Activated T-cell treated with anti-CD3 and anti-CD28 coated beads for 48 hours (primary cell): Measurements from ENCODE around the gene VILL.

ENCODE experiments used
- DNase-seq: peaks from one replicate; pipeline ENCODE4 v3.0.0-alpha.2; 2020; ENCODE audit warnings: low read depth

VILL gene

DNA sequence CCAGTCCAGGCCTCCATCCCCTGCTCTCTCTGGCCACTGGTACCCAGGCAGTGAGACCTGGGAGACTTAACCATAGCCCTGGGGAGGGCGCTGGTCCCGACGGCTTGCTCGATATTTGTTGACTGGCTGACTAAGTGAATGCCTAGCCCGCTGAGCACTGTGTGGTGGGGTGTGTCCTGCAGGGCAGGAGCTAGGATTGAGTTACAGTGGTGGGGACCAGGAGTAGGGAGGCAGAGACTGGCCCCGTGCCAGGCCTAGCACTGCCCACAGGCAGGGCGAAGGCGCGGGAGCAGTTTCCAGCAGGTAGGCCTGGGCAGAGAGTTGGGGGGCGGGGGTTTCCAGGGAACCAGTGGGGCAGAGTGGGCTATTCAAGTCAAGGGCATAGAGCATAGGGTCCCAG, at the start of gene VILL:
TSS of gene VILL (plus strand) at position 260 of the 400 bp plus-strand sequence. CDS start 2,887 bp downstream, outside the sequence.
- no peak for DNase-seq

DNA sequence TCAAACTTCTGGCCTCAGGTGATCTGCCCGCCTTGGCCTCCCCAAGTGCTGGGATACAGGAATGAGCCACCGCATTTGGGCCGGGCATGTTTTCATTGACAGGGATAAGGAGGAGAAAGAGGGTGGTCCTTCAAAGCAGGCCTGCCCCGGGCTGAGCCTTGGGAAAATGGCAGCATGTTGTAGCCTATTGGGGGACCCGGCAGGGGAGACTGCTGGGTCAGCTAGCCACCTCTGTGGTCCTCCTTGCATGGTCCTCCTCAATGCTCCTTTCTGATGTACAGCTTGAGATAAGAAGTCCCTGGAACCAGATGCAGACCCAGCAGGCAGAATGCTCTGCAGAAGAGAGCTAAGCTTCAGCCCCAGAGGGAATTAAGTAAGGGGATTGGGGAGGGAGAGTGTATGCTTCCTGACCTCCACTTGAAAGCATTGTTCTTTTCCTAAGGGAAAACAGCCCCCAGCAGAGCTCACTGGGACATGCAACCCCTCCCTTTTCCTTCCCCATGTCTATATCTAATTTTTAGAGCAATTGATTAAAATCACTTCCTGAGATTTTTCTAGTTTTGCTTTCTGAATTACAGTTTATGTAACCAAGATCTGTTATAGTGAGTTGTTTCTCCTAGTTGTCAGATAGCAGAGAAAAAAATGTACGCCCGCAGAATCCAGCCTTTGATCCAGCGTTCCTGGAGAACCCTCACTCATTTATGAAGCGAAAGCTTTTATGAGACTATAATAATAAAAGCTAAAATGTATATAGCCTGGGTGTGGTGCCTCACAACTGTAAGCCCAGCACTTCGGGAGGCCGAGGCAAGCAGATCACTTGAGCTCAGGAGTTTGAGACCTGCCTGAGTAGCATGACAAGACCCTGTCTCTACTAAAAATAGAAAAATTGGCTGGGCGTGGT, 48.7 kb upstream of the VILL start:
- no peak for DNase-seq

DNA sequence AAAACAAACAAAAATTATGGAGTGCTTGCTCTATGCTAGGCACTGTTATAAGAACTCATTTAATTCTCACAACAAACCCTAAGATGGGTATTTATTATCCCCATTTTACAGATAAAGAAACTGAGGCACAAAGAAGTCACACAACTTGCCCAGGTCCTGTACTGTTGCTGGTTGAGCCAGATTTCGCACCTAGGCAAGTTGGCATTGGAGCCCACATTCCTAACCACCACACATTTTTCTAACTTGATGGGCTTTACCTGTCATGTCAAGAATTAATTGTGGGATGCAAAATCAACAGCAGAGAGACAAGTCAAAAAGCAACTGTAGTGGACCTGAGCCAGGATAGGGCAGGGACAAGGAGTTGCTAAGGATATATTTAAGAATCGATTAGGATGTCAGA, 47.9 kb upstream of the VILL start:
- DNase-seq = no peak

DNA sequence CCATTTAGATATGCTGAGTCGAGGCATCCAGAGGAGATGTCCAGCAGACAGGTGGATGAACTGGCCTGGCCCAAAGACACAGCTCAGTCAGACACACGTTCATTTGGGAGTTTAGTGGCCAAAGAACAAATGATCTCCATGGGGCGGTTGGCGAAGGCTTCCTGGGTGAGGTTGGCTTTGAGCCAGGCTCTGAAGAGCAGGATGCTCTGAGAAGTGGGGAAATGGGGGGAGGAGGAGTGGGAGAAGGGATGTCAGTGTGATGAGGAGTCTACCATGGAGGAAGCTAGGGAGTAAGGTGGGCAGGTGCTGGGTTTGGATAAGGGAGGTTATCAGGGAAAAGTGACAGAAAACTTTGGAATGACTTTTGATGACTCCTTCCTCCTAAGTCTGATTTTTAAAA, 47.5 kb upstream of the VILL start:
- DNase-seq = no peak

DNA sequence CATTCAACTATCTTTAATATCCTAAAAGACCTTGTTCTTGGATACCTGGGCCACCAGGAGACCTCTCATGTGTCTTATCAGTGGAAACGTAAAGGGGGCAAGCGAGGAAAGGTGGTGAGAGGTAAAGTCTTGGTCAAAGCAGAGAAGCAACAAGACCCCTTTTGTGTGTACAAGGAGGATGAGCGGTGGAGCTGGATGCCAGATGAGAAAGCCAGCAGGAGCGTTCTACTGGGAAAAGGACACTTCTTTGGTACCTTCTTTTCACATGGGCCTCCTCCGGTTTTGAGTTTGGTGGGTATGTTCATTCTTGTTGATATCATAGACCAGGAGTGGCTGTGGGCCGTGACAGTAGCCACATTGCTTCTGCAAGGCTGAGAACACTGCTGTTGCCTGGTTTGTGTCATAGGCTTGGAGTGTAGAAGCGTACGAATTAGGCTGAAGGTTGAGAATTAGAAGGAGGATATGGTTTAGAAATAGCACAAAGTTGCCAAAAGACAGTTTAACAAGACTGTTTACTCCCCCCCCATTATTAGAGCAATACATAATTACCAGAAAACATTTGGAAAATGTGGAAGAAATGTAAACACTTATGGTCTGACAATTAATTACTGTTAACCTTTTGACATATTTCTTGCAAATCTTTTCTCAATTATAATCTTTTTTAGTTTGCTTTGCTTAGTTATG, 46.8 kb upstream of the VILL start:
- DNase-seq = no peak

DNA sequence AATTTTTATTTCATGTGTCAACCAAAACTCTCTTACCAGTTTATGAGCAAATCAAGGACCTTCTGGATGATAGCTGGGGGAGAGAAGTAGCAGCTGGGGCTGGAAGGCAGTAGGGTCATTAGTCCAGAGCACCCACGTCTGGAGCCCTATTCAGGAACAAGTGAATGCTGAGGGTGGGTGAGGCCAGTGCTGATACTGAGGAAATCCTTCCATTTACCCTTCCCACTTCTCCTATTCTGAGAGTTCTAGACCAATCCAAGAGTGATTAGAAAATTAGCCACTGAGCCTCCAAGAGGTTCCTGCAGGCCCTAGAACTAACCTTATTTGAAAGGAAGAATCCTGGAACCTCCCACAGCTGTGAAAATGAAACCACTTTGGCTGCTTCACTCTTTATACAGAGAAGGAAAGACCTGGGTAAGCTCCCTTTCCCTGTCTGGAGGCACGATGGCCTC, 46.2 kb upstream of the VILL start:
- no peak for DNase-seq

DNA sequence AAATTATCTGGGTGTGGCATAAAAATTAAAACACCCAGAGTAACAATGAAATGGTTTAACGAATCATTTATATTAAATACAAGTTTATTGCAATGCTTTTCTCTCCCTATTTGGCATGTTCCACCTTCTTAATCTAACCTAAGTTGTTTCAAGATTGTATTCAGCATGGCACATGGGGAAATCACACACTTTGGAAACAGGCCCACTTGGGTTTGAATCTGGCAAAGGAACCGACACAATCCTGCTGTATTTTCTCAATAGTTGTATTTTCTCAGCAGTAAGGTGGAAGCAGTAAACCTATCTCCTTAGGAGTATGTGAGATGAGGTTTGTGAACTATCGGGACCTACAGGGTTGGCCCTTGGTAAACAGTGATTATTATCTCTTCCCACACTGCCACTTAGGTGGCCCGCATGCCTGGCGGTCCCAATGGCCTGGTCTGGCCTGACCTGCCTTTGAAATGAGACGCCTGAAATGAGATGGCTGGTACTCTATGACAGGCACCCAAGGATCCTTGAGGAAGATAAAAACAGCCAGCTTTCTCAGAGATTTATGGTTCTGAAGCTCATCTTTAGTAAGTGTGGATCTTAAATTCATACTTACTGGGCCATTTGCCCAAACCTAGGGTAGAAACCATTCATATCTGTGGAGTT, 45.3 kb upstream of the VILL start:
- DNase-seq = no peak

DNA sequence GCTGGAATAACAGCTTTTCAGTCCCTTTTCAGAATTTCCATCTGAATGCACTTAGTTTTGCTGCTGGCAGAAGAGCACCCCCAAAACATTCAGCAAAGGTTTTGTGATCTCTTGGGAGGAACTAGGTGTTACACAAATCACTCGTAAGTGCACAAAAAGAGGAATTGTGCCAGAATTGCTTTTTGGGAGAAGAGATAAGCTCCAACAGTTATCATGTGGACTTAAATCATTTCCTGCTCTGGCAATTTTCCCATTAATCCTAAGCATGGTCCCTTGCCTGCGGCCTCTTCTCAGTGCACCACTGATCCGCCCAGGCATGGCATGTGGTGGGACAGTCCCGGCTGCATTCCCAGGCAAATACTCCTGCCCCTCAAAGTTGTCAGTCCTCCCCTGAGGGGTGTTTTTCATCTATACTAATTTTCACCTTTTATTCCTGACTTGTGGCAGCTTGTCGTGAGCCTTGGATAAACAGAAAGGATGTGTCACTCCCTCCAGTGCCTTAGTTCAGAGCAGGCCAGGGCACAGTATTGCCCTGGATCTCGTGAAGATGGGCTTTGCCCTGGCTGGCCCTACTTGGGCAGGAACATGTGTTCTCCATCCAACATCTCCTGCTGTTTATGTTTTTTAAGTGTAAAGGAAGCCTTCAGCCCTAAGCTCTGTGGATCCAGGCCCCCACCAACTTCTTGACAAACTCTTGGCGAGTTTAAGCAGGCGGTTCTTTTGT, 44.6 kb upstream of the VILL start:
- DNase-seq = no peak

DNA sequence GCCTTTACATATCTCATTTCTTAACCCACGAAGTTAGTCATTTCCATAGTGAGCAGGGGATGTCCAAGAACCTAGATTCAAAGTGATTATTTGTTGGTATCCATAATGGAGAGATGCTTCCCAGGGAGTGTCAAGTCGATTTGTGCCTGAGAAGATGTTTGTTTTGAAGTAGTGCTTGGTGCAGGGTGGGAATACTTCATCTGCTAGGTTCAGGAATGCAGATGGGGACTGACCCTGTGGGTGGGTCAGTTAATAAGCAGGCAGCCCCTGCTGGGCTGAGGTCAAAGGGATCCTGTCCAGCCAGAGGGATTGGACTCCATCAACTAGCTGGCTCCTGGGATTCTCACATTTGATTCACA, 44.1 kb upstream of the VILL start:
- no peak for DNase-seq

DNA sequence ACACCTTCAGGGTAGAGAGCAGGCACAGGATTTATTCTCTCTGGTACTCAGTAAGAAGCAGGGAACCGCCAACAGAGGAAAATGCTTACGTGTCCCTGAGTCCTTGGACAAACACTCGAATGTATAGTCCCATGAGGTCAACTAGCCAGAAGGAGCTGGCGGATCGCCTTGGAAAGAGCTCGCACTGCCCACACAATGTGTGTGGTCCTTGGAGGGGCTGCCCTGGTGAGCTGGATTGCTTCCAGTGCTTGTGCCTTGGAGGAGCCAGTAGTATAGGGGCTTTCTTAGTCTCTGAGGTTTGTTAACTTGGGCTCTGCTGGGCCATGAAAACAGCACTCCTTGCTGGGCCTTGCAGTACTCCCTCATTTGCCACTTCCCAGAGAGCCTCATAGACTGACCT, 40.7 kb upstream of the VILL start:
- no peak for DNase-seq

DNA sequence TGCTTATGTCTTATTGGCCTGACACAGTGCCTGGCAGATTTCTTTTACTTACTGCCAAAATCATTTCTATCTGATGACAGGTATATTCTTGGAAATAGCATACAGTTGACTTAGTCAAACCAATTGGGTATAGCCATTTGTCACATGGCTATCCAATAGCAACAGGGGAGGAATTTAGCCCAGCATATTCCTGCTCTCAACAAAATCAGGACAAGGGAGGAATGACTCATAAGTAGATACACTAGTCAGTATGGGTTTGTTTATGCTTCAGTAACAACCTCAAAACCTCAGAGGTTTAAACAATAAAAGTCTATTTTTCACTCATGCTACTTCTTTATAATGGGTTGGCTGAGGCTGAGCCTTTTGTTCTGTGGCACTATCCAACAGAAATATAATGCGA, 38.0 kb upstream of the VILL start:
- no peak for DNase-seq

DNA sequence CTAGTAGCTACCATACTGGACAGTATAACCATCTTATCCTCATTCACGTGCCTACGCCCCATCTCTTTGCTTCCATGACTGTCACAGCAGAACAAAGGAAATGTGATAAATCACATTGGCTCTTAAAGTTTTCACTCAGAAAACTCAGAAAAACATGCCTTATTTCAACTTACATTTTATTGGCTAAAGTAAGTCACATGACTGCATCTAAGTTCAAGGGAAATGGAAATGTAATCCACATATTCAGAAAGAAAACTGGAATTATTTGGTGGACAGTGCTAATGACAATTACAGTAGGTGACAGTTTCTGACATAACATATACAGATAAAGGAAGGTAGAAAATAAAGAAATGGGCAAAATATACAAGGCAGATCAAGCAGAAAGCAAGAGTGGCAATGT, 37.4 kb upstream of the VILL start:
- no peak for DNase-seq

DNA sequence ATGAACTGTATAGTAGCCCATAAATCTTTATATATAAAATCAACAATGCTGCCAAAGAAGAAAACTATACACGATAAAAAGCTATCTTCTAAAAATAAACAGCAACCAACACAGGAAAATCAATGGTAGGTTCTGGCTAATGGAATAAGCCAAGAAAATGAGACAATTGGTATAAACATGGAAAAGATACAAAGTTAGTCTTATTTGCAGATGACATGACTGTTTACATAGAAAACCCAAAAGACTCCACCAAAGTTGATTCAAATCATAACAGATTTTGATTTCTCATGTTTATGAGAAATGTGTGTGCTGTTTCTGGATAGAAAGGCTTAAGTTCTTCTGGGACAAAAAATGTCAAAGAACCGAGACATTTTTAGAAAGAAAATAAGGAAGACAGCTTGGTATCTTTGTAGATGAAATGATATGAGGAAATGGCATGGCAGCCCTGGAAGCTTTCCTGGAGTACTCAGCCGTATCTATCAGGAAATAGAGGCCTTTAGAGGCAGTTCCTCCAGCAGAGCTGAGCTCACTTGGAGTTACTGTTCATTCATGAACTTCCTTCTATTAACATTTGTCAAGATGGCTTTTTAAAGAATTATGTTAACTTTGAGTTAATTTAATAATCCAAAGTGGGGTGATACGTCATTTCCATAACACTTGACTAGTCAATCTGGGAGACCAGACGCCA, 36.7 kb upstream of the VILL start:
- no peak for DNase-seq

DNA sequence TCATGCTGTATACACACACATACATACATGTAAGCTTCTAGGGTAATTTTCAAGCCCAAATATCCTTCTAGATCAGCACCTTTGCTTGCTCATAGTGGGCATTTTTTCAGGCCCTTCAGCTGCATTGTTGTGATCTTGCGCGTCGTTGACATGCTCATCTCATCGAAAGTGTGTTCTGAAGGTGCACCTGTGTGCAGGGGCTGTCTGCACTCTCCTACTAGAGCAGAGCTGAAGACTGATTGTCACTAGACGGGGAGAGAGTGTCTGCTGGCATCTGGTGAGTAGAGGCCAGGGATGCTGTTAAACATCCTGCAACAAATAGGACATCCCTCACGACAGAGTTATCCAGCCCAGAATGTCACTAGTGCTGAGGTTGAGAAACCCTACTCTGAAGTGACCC, 35.7 kb upstream of the VILL start:
- DNase-seq = no peak

DNA sequence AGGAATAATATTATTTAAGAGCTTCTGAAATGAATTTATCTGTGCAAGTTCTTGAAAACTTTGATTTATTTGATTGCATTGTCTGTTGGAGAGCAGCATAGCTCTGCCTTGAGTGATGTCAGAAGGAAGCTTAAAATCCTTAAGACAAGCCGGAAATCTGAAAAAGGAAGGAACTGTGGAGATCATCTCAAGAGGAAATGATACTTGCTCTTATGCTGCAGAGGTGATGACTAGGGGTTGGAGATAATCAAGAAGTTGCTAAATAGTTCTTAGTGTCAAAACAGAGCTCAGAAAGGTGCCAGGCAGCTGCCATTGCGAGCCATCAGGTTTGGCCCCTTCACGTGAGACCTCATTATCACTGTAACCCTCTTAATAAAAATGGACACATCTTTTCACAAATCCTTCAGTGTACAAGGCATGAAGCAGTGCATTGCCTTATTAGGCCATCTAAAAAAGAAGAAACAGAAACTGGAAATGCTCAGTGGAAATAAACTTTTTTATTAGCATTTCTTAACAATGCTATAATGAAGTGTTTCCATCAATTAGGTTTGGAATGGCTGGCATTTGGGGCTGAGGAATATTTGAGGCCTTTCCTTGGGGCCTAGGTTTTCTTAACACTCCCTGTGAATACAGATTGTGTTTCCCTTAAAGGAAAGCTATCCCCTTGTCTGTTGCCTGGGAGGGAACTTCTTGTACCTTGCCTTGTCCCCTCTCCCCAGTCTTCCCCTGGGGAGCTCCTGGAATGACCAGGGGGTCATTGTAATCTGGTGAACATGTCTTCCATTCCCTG, 34.5 kb upstream of the VILL start:
- no peak for DNase-seq

DNA sequence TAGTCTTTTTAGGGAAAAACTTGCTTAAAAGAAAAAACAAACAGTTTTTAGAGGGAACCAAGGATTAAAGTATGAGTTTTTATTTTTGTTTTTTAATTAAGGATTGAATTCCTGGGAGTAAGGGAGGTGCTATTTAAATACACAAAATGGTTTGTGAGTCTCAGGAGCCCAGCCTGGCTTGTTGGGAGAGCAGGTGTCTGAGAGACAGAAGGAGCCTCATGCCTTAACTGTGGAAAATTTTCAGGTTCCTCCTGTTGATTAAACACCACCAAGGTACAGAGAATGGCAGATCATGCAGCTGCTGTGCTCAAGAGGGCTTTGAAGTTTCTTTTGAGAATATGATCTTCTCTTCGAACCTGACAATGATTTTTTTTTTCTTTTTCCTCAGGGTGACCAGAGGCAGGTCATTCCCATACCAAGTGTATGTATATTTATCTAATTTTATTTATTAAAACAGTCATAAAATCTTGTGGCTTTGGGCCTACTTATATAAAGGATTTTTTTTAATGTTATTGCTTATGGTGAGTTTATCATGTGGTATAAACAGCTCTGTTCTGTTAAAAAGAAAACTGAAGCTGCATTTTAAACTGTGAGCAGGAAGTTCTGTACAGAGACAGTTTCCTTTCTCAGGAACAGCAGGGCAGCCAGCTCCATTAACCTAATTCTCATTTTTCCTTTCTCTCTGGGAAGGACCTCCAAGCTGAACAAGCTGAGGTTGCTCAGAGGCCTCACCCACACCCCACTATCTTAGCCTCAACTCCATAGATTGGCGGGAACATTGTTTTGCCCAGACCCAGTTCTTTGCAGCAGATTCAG, 33.7 kb upstream of the VILL start:
- DNase-seq = no peak

DNA sequence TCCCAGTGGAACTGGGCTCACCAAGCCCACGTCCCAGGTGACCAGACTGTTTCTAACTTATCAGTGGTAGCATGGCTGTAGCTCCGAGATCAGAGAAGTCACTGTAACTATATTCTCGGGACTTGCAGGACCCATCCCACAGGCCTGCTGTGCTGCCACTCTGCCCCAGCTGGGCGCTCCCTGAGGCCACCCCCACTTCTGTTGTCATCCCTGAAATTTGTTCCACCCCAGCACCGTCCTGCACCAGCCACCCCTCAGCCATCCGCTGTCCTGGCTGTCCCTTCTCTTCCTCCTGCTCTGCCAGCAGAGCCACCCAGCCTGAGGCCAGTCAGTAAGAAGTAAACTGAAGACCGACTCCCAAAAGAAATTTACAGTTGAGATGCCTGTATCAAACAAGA, 33.0 kb upstream of the VILL start:
- DNase-seq = no peak

DNA sequence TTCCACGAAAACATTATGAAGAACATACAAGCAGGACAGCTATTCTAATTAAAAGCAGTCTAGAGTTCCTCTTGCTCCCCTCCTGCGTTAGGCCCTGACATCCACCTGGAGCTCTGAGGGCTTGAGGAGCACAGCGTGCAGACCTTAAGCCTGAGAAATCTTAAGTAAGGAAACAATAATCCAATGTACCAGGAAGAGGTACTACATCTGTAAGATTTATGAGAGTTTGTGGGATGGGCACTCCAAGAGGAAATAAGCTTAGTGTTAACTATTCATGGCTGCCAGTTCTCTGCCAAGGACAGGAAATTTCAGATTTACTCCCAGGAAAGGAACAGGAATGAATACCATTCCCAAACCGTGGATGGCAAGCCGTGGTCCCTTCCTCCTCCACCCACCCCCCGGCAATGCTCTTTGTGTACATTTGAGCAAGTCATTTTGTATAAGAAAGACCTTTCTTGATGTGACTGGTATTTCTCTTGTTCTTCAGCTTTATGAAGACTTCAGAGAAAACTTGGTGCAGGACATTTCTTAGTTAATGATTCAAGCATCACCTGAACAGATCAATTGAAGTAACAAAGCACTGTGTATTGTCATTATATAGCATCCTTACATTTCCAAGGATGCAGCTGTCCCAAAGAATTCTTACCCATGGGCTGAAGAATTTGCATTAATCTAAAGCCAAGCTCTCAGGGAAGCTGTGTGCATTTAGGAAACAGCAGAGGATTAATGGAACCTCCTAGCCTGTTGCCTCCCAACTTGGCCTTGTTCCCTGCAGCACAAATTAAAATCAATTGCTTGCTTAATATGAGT, 28.8 kb upstream of the VILL start:
- DNase-seq = no peak

DNA sequence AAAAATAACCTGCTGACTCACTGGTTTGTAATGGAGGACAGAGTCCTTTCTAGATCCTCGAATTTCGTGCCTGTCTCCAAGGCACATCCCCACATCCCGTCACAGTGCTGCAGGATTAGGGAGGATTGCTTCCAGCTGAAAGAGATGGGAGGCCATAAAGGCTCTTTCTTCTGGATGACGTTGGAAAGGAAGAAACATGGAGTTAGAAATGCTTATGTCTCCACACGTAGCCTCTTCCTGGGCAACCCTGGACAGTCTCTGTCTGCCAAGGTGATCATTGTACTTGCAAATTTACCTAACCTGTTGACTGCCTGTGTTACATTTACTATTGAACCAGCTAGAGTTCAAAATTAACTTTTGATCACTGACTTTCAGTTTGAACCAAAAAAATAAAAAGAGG, 27.6 kb upstream of the VILL start:
- DNase-seq = no peak
